Natural killer cell (primary cell): ENCODE data around the gene NPHP4. TPM values are rescaled to one million over a fixed set of nuclear protein-coding genes. Genes with fewer than 3 reads are reported as not detected.
A peak's percentile ranks its signal among the peaks of the same experiment; 100 is the strongest.

ENCODE experiments used
- ATAC-seq, 3 donors: fragments of 150-1000 bp in 2 of 3; fragments of 200-7000 bp in 1 of 3; cut with Tn5 transposase; 1 replicate in 1 of 3; 2 replicates in 2 of 3; pipeline ENCODE4 v1.10.0; 2021; ENCODE audit warnings: mild to moderate bottlenecking in 2 of 3, moderate library complexity in 2 of 3
- DNase-seq, 2 donors: peaks; one replicate each; pipeline versions ENCODE4 v3.0.0 to v3.0.0-alpha.2; 2013 to 2021; ENCODE audit warnings: mixed read lengths in 1 of 2
- H3K27ac ChIP-seq: one replicate; pipeline ENCODE4 v1.5.1; 2013; ENCODE audit warnings: mild to moderate bottlenecking, low read length
- H3K27me3 ChIP-seq: one replicate; pipeline ENCODE4 v1.6.1; 2013; ENCODE audit warnings: low read length; ENCODE audit not compliant: control insufficient read depth, insufficient read depth
- H3K36me3 ChIP-seq: one replicate; pipeline ENCODE4 v1.6.1; 2013; ENCODE audit warnings: low read length; ENCODE audit not compliant: control insufficient read depth, insufficient read depth
- H3K4me1 ChIP-seq: one replicate; pipeline ENCODE4 v1.6.1; 2013; ENCODE audit warnings: low read length; ENCODE audit not compliant: control insufficient read depth, insufficient read depth
- H3K4me3 ChIP-seq: one replicate; pipeline ENCODE4 v1.5.1; 2013; ENCODE audit warnings: low read length
- H3K9me3 ChIP-seq: one replicate; pipeline ENCODE4 v1.6.1; 2013; ENCODE audit warnings: low read length; ENCODE audit not compliant: control insufficient read depth, insufficient read depth
- H3K27ac Mint-ChIP-seq, 2 donors: one replicate each; pipeline ENCODE4 v1.8.0; 2022; ENCODE audit warnings: mild to moderate bottlenecking in 2 of 2, mixed read lengths in 2 of 2, moderate library complexity in 1 of 2
- H3K27me3 Mint-ChIP-seq, 2 donors: one replicate each; pipeline ENCODE4 v1.8.0; 2022; ENCODE audit warnings: low read depth in 2 of 2, mixed read lengths in 2 of 2
- H3K36me3 Mint-ChIP-seq: one replicate; pipeline ENCODE4 v1.8.0; 2022; ENCODE audit warnings: mixed read lengths
- H3K4me1 Mint-ChIP-seq, 2 donors: one replicate each; pipeline ENCODE4 v1.8.0; 2022; ENCODE audit warnings: mixed read lengths in 2 of 2
- H3K4me3 Mint-ChIP-seq: one replicate; pipeline ENCODE4 v1.8.0; 2022; ENCODE audit warnings: mild to moderate bottlenecking, moderate library complexity, mixed read lengths
- H3K9me3 Mint-ChIP-seq, 2 donors: one replicate each; pipeline ENCODE4 v1.8.0; 2022; ENCODE audit warnings: mixed read lengths in 2 of 2
- WGBS: methylation state at CpG from one replicate; pipeline ENCODE4 v1.1.7; 2013; ENCODE audit warnings: missing lambda C conversion rate; ENCODE audit not compliant: insufficient coverage; 5-methylcytosine and 5-hydroxymethylcytosine counted together
- intact Hi-C: fragments of 100-400 bp; cut with micrococcal nuclease; formaldehyde crosslinking; loops from one replicate; pipeline ENCODE4 v1.14.2; 2022
- total RNA-seq, 4 donors: library from RNA; stranded (reverse); fragments of 120-200 nt in 1 of 4; gene quantifications; one replicate each; pipeline versions ENCODE4 v1.2.3 to v1.2.4, GENCODE V29; 2013 to 2022
- TF ChIP-seq, protein P1 (sequence below): fragments of 200-600 bp; IDR thresholded peaks from one replicate; pipeline ENCODE4 v1.8.0; 2022; ENCODE audit warnings: antibody characterized with exemption

Gene NPHP4
- total RNA-seq, 3 donors from 2014 or later (not counting 1 experiment from before 2014, with no cell fraction given), result 6.3 to 14.7 (median 10.1) TPM

DNA sequence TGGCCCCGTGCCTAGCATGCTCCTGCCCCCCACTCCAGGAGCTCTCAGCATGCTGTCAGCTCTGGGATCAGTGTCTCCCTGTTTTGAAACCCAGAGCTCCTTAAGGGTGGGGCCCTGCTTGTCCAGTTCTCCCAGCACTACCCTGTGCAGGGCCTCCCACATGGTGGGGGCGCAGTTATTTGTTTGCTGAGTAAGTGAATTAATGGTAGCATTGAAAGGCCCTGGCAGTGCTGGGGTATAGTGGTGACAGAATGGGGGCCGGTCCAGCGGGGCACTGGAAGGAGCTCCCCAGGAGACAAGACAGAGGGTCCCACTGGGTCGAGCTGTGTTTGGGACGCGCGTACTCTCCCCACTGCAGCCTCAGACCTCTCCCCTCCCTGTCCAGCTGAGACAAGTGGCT is 99.9 kb downstream of the NPHP4 start:
- Mint-ChIP-seq H3K27ac (no peak overlapping the region), H3K36me3 (no peaks in the 10 kb centered on the region), H3K4me1 (no peaks in the 10 kb centered on the region), H3K27me3 (no peaks in the 10 kb centered on the region), H3K9me3 (peaks cover 0 to 3% of the 10 kb centered on the region in 2 donors), H3K4me3 (no peak overlapping the region)
- TF ChIP-seq, protein P1, sequence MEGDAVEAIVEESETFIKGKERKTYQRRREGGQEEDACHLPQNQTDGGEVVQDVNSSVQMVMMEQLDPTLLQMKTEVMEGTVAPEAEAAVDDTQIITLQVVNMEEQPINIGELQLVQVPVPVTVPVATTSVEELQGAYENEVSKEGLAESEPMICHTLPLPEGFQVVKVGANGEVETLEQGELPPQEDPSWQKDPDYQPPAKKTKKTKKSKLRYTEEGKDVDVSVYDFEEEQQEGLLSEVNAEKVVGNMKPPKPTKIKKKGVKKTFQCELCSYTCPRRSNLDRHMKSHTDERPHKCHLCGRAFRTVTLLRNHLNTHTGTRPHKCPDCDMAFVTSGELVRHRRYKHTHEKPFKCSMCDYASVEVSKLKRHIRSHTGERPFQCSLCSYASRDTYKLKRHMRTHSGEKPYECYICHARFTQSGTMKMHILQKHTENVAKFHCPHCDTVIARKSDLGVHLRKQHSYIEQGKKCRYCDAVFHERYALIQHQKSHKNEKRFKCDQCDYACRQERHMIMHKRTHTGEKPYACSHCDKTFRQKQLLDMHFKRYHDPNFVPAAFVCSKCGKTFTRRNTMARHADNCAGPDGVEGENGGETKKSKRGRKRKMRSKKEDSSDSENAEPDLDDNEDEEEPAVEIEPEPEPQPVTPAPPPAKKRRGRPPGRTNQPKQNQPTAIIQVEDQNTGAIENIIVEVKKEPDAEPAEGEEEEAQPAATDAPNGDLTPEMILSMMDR, result no peak
- intact Hi-C loops, result no loop called here
- Histone ChIP-seq H3K4me1 (no peaks in the 10 kb centered on the region), H3K27me3 (no peaks in the 10 kb centered on the region), H3K4me3 (no peak overlapping the region), H3K36me3 (no peaks in the 10 kb centered on the region), H3K9me3 (no peaks in the 10 kb centered on the region), H3K27ac (no peak overlapping the region)
- ATAC-seq (peak in 1 of 3 donors; percentile 30), DNase-seq (no peak)
- WGBS, result 96% methylated on average over 8 of the region's 8 CpGs

DNA sequence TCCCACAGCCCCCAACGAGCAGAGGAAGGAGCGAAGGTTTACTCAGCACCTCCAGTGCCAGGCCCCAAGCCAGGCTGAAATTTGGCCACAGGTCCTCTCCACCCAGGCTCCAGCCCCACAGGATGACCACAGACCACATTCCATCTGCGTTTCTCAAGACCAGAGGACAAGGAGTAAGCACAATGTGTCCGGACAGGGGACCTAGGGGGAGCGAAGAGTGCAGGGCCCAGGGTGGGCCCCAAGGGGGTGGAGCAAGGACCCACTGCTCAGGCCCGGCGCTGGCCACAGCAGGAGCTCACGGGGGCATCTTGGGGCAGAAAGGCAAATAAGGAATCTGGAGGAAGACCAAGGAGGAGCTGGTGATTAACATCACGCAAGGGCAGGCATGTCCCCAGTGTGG is 100.5 kb downstream of the NPHP4 start:
- DNase-seq (no peak), ATAC-seq (no peak)
- H3K4me1 ChIP-seq, result no peaks in the 10 kb centered on the region
- Mint-ChIP-seq H3K4me1 (no peaks in the 10 kb centered on the region), H3K27ac (no peak overlapping the region), H3K27me3 (no peaks in the 10 kb centered on the region), H3K4me3 (no peak overlapping the region), H3K9me3 (peaks cover 0 to 3% of the 10 kb centered on the region in 2 donors), H3K36me3 (no peaks in the 10 kb centered on the region)
- H3K9me3 ChIP-seq, result no peaks in the 10 kb centered on the region
- WGBS, result 91% methylated on average over 9 of the region's 9 CpGs
- H3K36me3 ChIP-seq, result no peaks in the 10 kb centered on the region
- no peak overlapping the region for H3K4me3 ChIP-seq
- intact Hi-C loops, result no loop called here
- no peak overlapping the region for H3K27ac ChIP-seq
- TF ChIP-seq, protein P1, result no peak
- H3K27me3 ChIP-seq, result no peaks in the 10 kb centered on the region

DNA sequence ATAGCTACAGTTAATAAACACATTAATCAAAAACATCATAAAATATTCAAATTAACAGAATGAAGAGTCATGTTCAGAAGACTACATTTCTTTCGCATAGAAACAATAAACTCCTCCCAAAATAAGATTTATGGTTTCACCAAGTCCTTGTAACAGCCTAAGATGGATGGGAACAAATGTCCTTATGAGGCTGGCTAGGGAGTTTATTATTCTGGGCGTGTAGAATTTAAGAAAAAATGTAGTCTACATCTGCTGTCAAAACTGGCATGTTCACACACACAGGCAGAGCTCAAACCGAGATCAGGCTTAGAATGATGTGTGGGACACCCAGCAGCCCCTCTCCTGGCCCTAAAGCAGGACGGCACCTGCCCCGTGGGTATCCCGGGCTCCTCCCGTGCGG is 101.1 kb downstream of the NPHP4 start:
- no peak for ATAC-seq
- WGBS, result 92% methylated on average over 7 of the region's 8 CpGs
- peaks cover 0 to 3% of the 10 kb centered on the region in 2 donors for H3K9me3 Mint-ChIP-seq
- Histone ChIP-seq H3K27ac (no peak overlapping the region), H3K9me3 (no peaks in the 10 kb centered on the region), H3K4me1 (no peaks in the 10 kb centered on the region), H3K27me3 (no peaks in the 10 kb centered on the region), H3K36me3 (no peaks in the 10 kb centered on the region), H3K4me3 (no peak overlapping the region)
- H3K4me1 Mint-ChIP-seq, result no peaks in the 10 kb centered on the region
- DNase-seq, result no peak
- H3K27ac Mint-ChIP-seq, result no peak overlapping the region
- no peaks in the 10 kb centered on the region for H3K27me3 Mint-ChIP-seq
- no peaks in the 10 kb centered on the region for H3K36me3 Mint-ChIP-seq
- no peak overlapping the region for H3K4me3 Mint-ChIP-seq
- intact Hi-C loops, result no loop called here
- TF ChIP-seq, protein P1, result no peak

DNA sequence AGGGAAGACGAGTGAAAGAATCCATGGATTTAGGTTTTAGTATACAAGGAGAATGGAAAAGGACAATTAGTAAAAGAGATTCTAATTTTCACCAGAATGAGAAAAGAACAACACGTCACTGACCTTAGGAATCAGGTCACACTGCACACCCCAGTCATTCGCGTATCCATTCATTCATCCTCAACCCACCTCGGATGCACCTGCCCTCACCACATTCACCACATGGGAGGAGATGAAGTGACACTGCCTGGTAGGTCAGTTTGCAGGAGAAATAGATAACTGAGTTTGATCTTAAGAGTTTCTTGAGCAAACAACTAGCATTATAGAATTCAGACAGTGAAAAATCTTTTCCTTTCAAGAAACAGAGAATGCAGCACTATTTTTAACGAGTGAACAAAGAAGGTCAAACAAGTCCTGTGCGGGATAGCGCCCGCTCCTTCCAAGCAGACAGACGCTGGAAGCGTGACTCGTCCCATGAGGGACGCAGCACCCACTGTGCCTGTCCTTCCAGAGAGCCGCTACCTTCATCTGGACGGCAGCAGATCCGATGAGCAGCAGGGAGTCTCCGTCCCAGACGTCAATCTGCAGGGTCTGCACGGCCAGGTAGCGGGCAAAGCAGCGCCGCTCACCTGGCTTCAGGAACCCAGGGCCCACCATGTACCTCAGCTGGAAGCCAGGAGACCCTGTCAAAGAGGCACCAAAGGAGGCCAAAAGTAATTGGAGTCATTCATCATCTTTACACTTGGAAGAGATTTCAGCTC is 101.7 kb downstream of the NPHP4 start:
- ATAC-seq, result no peak
- H3K27me3 ChIP-seq, result no peaks in the 10 kb centered on the region
- no peaks in the 10 kb centered on the region for H3K4me1 ChIP-seq

More for the DNA sequence above, 101.7 kb downstream of the NPHP4 start:
- Mint-ChIP-seq H3K27me3 (no peaks in the 10 kb centered on the region), H3K4me1 (no peaks in the 10 kb centered on the region), H3K9me3 (peaks cover 0 to 3% of the 10 kb centered on the region in 2 donors), H3K4me3 (no peak overlapping the region), H3K36me3 (no peaks in the 10 kb centered on the region), H3K27ac (no peak overlapping the region)
- no peak overlapping the region for H3K27ac ChIP-seq
- intact Hi-C loops, result no loop called here
- no peak overlapping the region for H3K4me3 ChIP-seq
- DNase-seq, result no peak
- WGBS, result 96% methylated on average over 20 of the region's 22 CpGs
- H3K9me3 ChIP-seq, result no peaks in the 10 kb centered on the region
- H3K36me3 ChIP-seq, result no peaks in the 10 kb centered on the region
- TF ChIP-seq, protein P1, result no peak
